Thymus (tissue), 11 donors: ENCODE measurements around the gene CPED1. TPM values are rescaled to one million over a fixed set of nuclear protein-coding genes. Genes with fewer than 3 reads are reported as not detected.

Source experiments
- DNase-seq, 9 donors: peaks; one replicate each; pipeline ENCODE4 v3.0.0-alpha.2; 2013; ENCODE audit warnings: low spot score in 9 of 9, low read depth in 6 of 9, missing footprints in 1 of 9
- H3K27ac ChIP-seq, 2 donors: one replicate each; pipeline ENCODE4 v1.5.1; 2013; ENCODE audit warnings: control low read depth in 1 of 2, low read depth in 1 of 2, low read length in 1 of 2, mild to moderate bottlenecking in 1 of 2, moderate library complexity in 1 of 2
- H3K27me3 ChIP-seq, 2 donors: one replicate each; pipeline ENCODE4 v1.5.1; 2013; ENCODE audit warnings: low read length in 1 of 2; ENCODE audit not compliant: control insufficient read depth in 2 of 2, insufficient read depth in 1 of 2
- H3K36me3 ChIP-seq, 2 donors: one replicate each; pipeline ENCODE4 v1.5.1; 2013; ENCODE audit warnings: low read length in 1 of 2, mild to moderate bottlenecking in 1 of 2, moderate library complexity in 1 of 2; ENCODE audit not compliant: control insufficient read depth in 2 of 2, insufficient read depth in 2 of 2
- H3K4me1 ChIP-seq, 2 donors: one replicate each; pipeline ENCODE4 v1.5.1; 2013; ENCODE audit warnings: low read length in 2 of 2; ENCODE audit not compliant: control insufficient read depth in 2 of 2, insufficient read depth in 2 of 2
- H3K4me3 ChIP-seq, 2 donors: one replicate each; pipeline ENCODE4 v1.5.1; 2013; ENCODE audit warnings: low read length in 2 of 2, control low read depth in 1 of 2, mild to moderate bottlenecking in 1 of 2
- H3K9me3 ChIP-seq, 2 donors: one replicate each; pipeline ENCODE4 v1.5.1; 2013; ENCODE audit warnings: low read length in 1 of 2, mild to moderate bottlenecking in 1 of 2; ENCODE audit not compliant: control insufficient read depth in 2 of 2, insufficient read depth in 1 of 2
- whole genome bisulfite sequencing: extraction: QIAGEN DNeasy Blood & Tissue Kit; methylation state at CpG from one replicate; pipeline ENCODE4 v1.1.7; 2013; 5-methylcytosine and 5-hydroxymethylcytosine counted together
- polyA plus RNA-seq: library from polyadenylated mRNA; stranded (reverse); fragments of 200-250 nt; gene quantifications from one replicate; pipeline ENCODE4 v1.2.3, GENCODE V29; 2013
- total RNA-seq: library from RNA; stranded (reverse); fragments of 120-200 nt; gene quantifications from one replicate; pipeline ENCODE4 v1.2.4, GENCODE V29; 2013
- donor health status: healthy.

The CPED1 gene
- total and polyA plus RNA-seq, 2 donors: 1.9 to 2.2 TPM

GRCh38 chr7:121187222-121187621, 198.7 kb downstream of the CPED1 start:
- H3K27ac ChIP-seq: no peak overlapping the region
- no peaks in the 10 kb centered on the region for H3K9me3 ChIP-seq
- no peaks in the 10 kb centered on the region for H3K4me1 ChIP-seq
- no peak overlapping the region for H3K4me3 ChIP-seq
- H3K36me3 ChIP-seq: no peaks in the 10 kb centered on the region
- no peak for DNase-seq
- H3K27me3 ChIP-seq: no peaks in the 10 kb centered on the region
- WGBS: 95% methylated on average over 3 of the region's 3 CpGs

- Histone ChIP-seq H3K4me3 (no peak overlapping the region), H3K27ac (no peak overlapping the region), H3K36me3 (no peaks in the 10 kb centered on the region), H3K4me1 (no peaks in the 10 kb centered on the region), H3K9me3 (no peaks in the 10 kb centered on the region), H3K27me3 (no peaks in the 10 kb centered on the region)
- DNase-seq: no peak
Observed at GRCh38 chr7:121187676-121188075, 199.2 kb downstream of the CPED1 start.

GRCh38 chr7:121192834-121193233, 204.3 kb downstream of the CPED1 start:
- no peaks in the 10 kb centered on the region for H3K36me3 ChIP-seq
- WGBS: 93% methylated on average over 3 of the region's 3 CpGs
- DNase-seq: no peak
- H3K27me3 ChIP-seq: no peaks in the 10 kb centered on the region
- no peaks in the 10 kb centered on the region for H3K4me1 ChIP-seq
- H3K27ac ChIP-seq: no peak overlapping the region
- H3K9me3 ChIP-seq: no peaks in the 10 kb centered on the region
- H3K4me3 ChIP-seq: no peak overlapping the region

GRCh38 chr7:121195010-121195409, 206.5 kb downstream of the CPED1 start:
- DNase-seq: no peak
- no peak overlapping the region for H3K4me3 ChIP-seq
- no peaks in the 10 kb centered on the region for H3K36me3 ChIP-seq
- H3K27ac ChIP-seq: no peak overlapping the region
- H3K27me3 ChIP-seq: no peaks in the 10 kb centered on the region
- no peaks in the 10 kb centered on the region for H3K4me1 ChIP-seq
- H3K9me3 ChIP-seq: no peaks in the 10 kb centered on the region

- DNase-seq: no peak
- WGBS: 97% methylated on average over 3 of the region's 3 CpGs
- no peak overlapping the region for H3K4me3 ChIP-seq
- H3K9me3 ChIP-seq: no peaks in the 10 kb centered on the region
- no peaks in the 10 kb centered on the region for H3K27me3 ChIP-seq
- no peaks in the 10 kb centered on the region for H3K4me1 ChIP-seq
- no peak overlapping the region for H3K27ac ChIP-seq
- no peaks in the 10 kb centered on the region for H3K36me3 ChIP-seq
Observed at GRCh38 chr7:121195874-121196273, 207.4 kb downstream of the CPED1 start.

- Histone ChIP-seq H3K36me3 (no peaks in the 10 kb centered on the region), H3K4me1 (no peaks in the 10 kb centered on the region), H3K9me3 (no peaks in the 10 kb centered on the region), H3K27ac (no peak overlapping the region), H3K27me3 (no peaks in the 10 kb centered on the region), H3K4me3 (no peak overlapping the region)
- DNase-seq: no peak
Observed at GRCh38 chr7:121196286-121196685, 207.8 kb downstream of the CPED1 start.

- no peak for DNase-seq
- Histone ChIP-seq H3K9me3 (no peaks in the 10 kb centered on the region), H3K4me1 (no peaks in the 10 kb centered on the region), H3K4me3 (no peak overlapping the region), H3K36me3 (no peaks in the 10 kb centered on the region), H3K27me3 (no peaks in the 10 kb centered on the region), H3K27ac (no peak overlapping the region)
- WGBS: 98% methylated on average over 3 of the region's 3 CpGs
Observed at GRCh38 chr7:121197455-121197854, 208.9 kb downstream of the CPED1 start.

GRCh38 chr7:121198502-121198901, 210.0 kb downstream of the CPED1 start:
- no peak for DNase-seq
- Histone ChIP-seq H3K4me3 (no peak overlapping the region), H3K36me3 (no peaks in the 10 kb centered on the region), H3K4me1 (no peaks in the 10 kb centered on the region), H3K27me3 (no peaks in the 10 kb centered on the region), H3K9me3 (no peaks in the 10 kb centered on the region), H3K27ac (no peak overlapping the region)
- 96% methylated on average over 6 of the region's 6 CpGs for WGBS

GRCh38 chr7:121202125-121202524, 213.6 kb downstream of the CPED1 start:
- no peak overlapping the region for H3K27ac ChIP-seq
- H3K27me3 ChIP-seq: no peaks in the 10 kb centered on the region
- no peaks in the 10 kb centered on the region for H3K9me3 ChIP-seq
- H3K4me1 ChIP-seq: no peaks in the 10 kb centered on the region
- H3K36me3 ChIP-seq: no peaks in the 10 kb centered on the region
- H3K4me3 ChIP-seq: no peak overlapping the region
- 97% methylated on average over 2 of the region's 2 CpGs for WGBS
- no peak for DNase-seq

- no peaks in the 10 kb centered on the region for H3K4me1 ChIP-seq
- no peaks in the 10 kb centered on the region for H3K27me3 ChIP-seq
- H3K27ac ChIP-seq: no peak overlapping the region
- WGBS: 97% methylated on average over 2 of the region's 2 CpGs
- no peaks in the 10 kb centered on the region for H3K36me3 ChIP-seq
- H3K9me3 ChIP-seq: no peaks in the 10 kb centered on the region
- H3K4me3 ChIP-seq: no peak overlapping the region
- no peak for DNase-seq
Observed at GRCh38 chr7:121202834-121203233, 214.3 kb downstream of the CPED1 start.
